Measurements from ENCODE around the gene TSEN34.
"Not testable (repeated sequence)": the region's sequence is repeated elsewhere in the genome, so short reads cannot be mapped to it uniquely, and the experiment has no call there.

GRCh38 chr19:54214734-54215133 lies 23.6 kb downstream of the TSEN34 start:
- TF ChIP-seq CTCF (IDR thresholded peaks at IDR 0.05; ENCODE audit: low read depth, low read length); EZH2phosphoT487 (IDR thresholded peaks at IDR 0.05; ENCODE audit: low read depth): not testable (repeated sequence)

Data from OCI-LY3 (cell line).